ENCODE results near the gene GKAP1. TPM values are rescaled to one million over a fixed set of nuclear protein-coding genes. Genes with fewer than 3 reads are reported as not detected.

Gene GKAP1
- total RNA-seq, 1 experiment from 2014 or later: 6.2 TPM

GRCh38 chr9:83744206-83744605 lies 73.4 kb downstream of the GKAP1 start:
- Histone ChIP-seq H2AK5ac (ENCODE audit: insufficient read length, low read length) (no peak overlapping the region), H3K27me3 (ENCODE audit: insufficient read depth, low read length) (no peaks in the 10 kb centered on the region), H4K20me1 (ENCODE audit: control insufficient read depth, insufficient read depth, insufficient read length) (no peaks in the 10 kb centered on the region), H3K23me2 (ENCODE audit: insufficient read length, low read depth, low read length, poor library complexity, severe bottlenecking) (no peaks in the 10 kb centered on the region), H3K14ac (ENCODE audit: insufficient read depth, low read length) (no peak overlapping the region), H3K18ac (ENCODE audit: insufficient read length, low read depth, low read length) (no peak overlapping the region), H4K5ac (ENCODE audit: insufficient read length, low read depth, low read length) (no peak overlapping the region), H4K91ac (ENCODE audit: insufficient read length, low read depth, low read length) (no peak overlapping the region), H3K23ac (ENCODE audit: insufficient read length, low read depth, low read length) (no peak overlapping the region), H3K56ac (ENCODE audit: insufficient read length, low read depth, low read length) (no peak overlapping the region), H4K8ac (replicated peaks; ENCODE audit: insufficient read length, low read depth, low read length) (no peak overlapping the region), H3K9me3 (ENCODE audit: control insufficient read depth, low read depth, low read length) (no peaks in the 10 kb centered on the region), H3K4me2 (ENCODE audit: insufficient read depth, insufficient read length, low read length) (no peak overlapping the region), H3K9ac (ENCODE audit: extremely low read depth, insufficient read length, low read length) (no peak overlapping the region), H2AFZ (ENCODE audit: low read length) (no peak overlapping the region), H2BK120ac (ENCODE audit: low read depth, low read length, poor library complexity, severe bottlenecking) (no peak overlapping the region), H3K27ac (ENCODE audit: insufficient read length, low read depth, low read length) (no peak overlapping the region), H3T11ph (ENCODE audit: low read length) (no peak overlapping the region), H2BK15ac (ENCODE audit: low read depth, low read length) (no peak overlapping the region), H3K79me1 (ENCODE audit: insufficient read depth, low read depth, low read length, poor library complexity, severe bottlenecking) (no peaks in the 10 kb centered on the region), H3K4ac (ENCODE audit: low read depth, low read length) (no peak overlapping the region), H3K79me2 (ENCODE audit: insufficient read depth, low read length) (no peaks in the 10 kb centered on the region), H2BK5ac (ENCODE audit: insufficient read length, low read length) (no peak overlapping the region), H2BK20ac (ENCODE audit: low read depth, low read length, poor library complexity, severe bottlenecking) (no peak overlapping the region), H3K4me1 (ENCODE audit: insufficient read depth, low read length) (no peaks in the 10 kb centered on the region), H2BK12ac (ENCODE audit: insufficient read length, low read depth, low read length) (no peak overlapping the region)
- no peak for DNase-seq
- no peaks in the 10 kb centered on the region for H3K4me1 Mint-ChIP-seq
- no peaks in the 10 kb centered on the region for H3K27me3 Mint-ChIP-seq (ENCODE audit: low read depth)
- no peaks in the 10 kb centered on the region for H3K9me3 Mint-ChIP-seq
- no peak for TF ChIP-seq CTCF (conservative IDR thresholded peaks at IDR 0.05)
- no peak overlapping the region for H3K4me3 Mint-ChIP-seq
- peaks cover 0 to 4% (median under 1%) of the 10 kb centered on the region in 3 experiments; a peak in 2 of 7 replicates for H3K36me3 Mint-ChIP-seq (ENCODE audit: insufficient read depth in 1 of 3, low read depth in 3 of 3)
- no CpG with 5 or more reads among the region's 1 CpG for WGBS (ENCODE audit: extremely low coverage, insufficient read length, low lambda C conversion rate)
- H3K27ac Mint-ChIP-seq: no peak overlapping the region

All from H9 (cell line).